Retinal pigment epithelial cell (primary cell): ENCODE measurements around the gene CD6.

Source experiments
- DNase-seq: peaks from one replicate; pipeline ENCODE4 v3.0.0-alpha.2; 2010; ENCODE audit warnings: low read depth
- H3K4me3 ChIP-seq: 2 replicates; pipeline ENCODE4 v1.5.1; 2011; ENCODE audit warnings: mild to moderate bottlenecking, low read length, control low read depth, moderate library complexity
- CTCF ChIP-seq: conservative IDR thresholded peaks from 2 replicates; pipeline ENCODE4 v1.5.1; 2011; ENCODE audit warnings: low read depth, low read length, control low read depth, inconsistent platforms

CD6 gene

GRCh38 chr11:60952742-60953170 lies 18.7 kb upstream of the CD6 start:
- H3K4me3 ChIP-seq, result no peak overlapping the region
- TF ChIP-seq CTCF, result no peak
- no peak for DNase-seq

GRCh38 chr11:60953781-60954180 lies 17.7 kb upstream of the CD6 start:
- no peak overlapping the region for H3K4me3 ChIP-seq
- no peak for DNase-seq
- no peak for TF ChIP-seq CTCF

- H3K4me3 ChIP-seq, result no peak overlapping the region
- no peak for TF ChIP-seq CTCF
- DNase-seq, result no peak
Observed at GRCh38 chr11:60954421-60954820, 17.1 kb upstream of the CD6 start.

GRCh38 chr11:60955571-60955970 lies 15.9 kb upstream of the CD6 start:
- no peak for DNase-seq
- no peak overlapping the region for H3K4me3 ChIP-seq
- TF ChIP-seq CTCF, result no peak

- TF ChIP-seq CTCF, result no peak
- H3K4me3 ChIP-seq, result no peak overlapping the region
- DNase-seq, result no peak
Observed at GRCh38 chr11:60957188-60957587, 14.3 kb upstream of the CD6 start.

- no peak overlapping the region for H3K4me3 ChIP-seq
- DNase-seq, result no peak
- TF ChIP-seq CTCF, result no peak
Observed at GRCh38 chr11:60959431-60959830, 12.0 kb upstream of the CD6 start.

GRCh38 chr11:60960405-60960804 lies 11.1 kb upstream of the CD6 start:
- no peak overlapping the region for H3K4me3 ChIP-seq
- DNase-seq, result no peak
- TF ChIP-seq CTCF, result no peak
